Loucy (cell line): ENCODE measurements around the gene EMSY.

Experiments used
- CTCF ChIP-seq: fragments of 200-600 bp; sonication (generic); conservative IDR thresholded peaks from 2 replicates; pipeline ENCODE4 v1.5.1; 2014; ENCODE audit warnings: mild to moderate bottlenecking, antibody characterized with exemption, low read length
- EZH2phosphoT487 ChIP-seq: fragments of 200-600 bp; IDR thresholded peaks from 2 replicates; pipeline ENCODE4 v1.6.1; 2018; ENCODE audit warnings: antibody characterized with exemption, mild to moderate bottlenecking, moderate library complexity, borderline replicate concordance

- TF ChIP-seq CTCF (no peak), EZH2phosphoT487 (no peak)
These were observed 17.5 kb downstream of the EMSY start for GRCh38 chr11:76462317-76462716.
